ENCODE data around the gene TMEM219. TPM values are rescaled to one million over a fixed set of nuclear protein-coding genes. Genes with fewer than 3 reads are reported as not detected.

TMEM219 gene
- total and polyA plus RNA-seq, 2 of the 8 experiments (the other 6 are each of a cell fraction or from before 2014, with no cell fraction given), result 60.2 to 116 TPM

- H2BK20ac ChIP-seq (ENCODE audit: low read length), result no peak overlapping the region; the same call in 1 of the 2 replicates
- H3K18ac ChIP-seq (ENCODE audit: extremely low read depth, low read length), result no peak overlapping the region
- H3K9ac ChIP-seq (replicated peaks in 1 of 4; ENCODE audit: extremely low read depth in 1 of 4, low read depth in 3 of 4, low read length in 3 of 4), result no peak overlapping the region
- H4K5ac ChIP-seq (ENCODE audit: insufficient read length, low read depth, low read length), result no peak overlapping the region
- H3K4ac ChIP-seq (replicated peaks; ENCODE audit: insufficient read length, low read depth, low read length), result no peak overlapping the region
- no peak overlapping the region; the same call in 1 of the 2 replicates for H4K8ac ChIP-seq (ENCODE audit: extremely low read depth, insufficient read depth, low read length)
- H3K9me3 ChIP-seq (ENCODE audit: insufficient read depth in 2 of 2, low read depth in 1 of 2, low read length in 1 of 2), result no peaks in the 10 kb centered on the region
- no peak for FAIRE-seq
- DNase-seq (ENCODE audit: low read depth in 1 of 2, low spot score in 2 of 2), result no peak
- H2AFZ ChIP-seq (ENCODE audit: low read length), result no peak overlapping the region
- peaks cover 1 to 3% of the 10 kb centered on the region in 2 experiments for H4K20me1 ChIP-seq (replicated peaks in 1 of 2; ENCODE audit: control insufficient read depth in 1 of 2, insufficient read depth in 2 of 2, low read length in 2 of 2)
- no peaks in the 10 kb centered on the region for H3K79me2 ChIP-seq (ENCODE audit: control insufficient read depth in 1 of 2, insufficient read depth in 2 of 2, low read length in 2 of 2)
- no peaks in the 10 kb centered on the region for H3K79me1 ChIP-seq (ENCODE audit: low read depth, low read length)
- TF ChIP-seq JUN (IDR thresholded peaks at IDR 0.05; ENCODE audit: low read depth, low read length) (no peak), MAX (IDR thresholded peaks at IDR 0.05) (peak; percentile 6; the same call in 1 of the 2 replicates)
- ChIA-PET POLR2A (ENCODE audit: partially characterized antibody) (interaction anchor here (2.6 kb wide), 1 partner anchor 19 kb away, joined by 10 read pairs; the partner anchor contains the start of gene TLCD3B), CTCF (ENCODE audit: partially characterized antibody) (interaction anchor here (0.6 to 1.2 kb wide), 5 partner anchors 20 to 164 kb away, joined by 3 read pairs; no protein-coding TSS in a partner anchor)
- no peak overlapping the region for H3K27ac ChIP-seq (ENCODE audit: low read depth, low read length)
- H2BK12ac ChIP-seq (ENCODE audit: low read depth, low read length), result peak overlapping the region; percentile 68; the same call in 1 of the 2 replicates
- no peaks in the 10 kb centered on the region for H3K36me3 ChIP-seq (ENCODE audit: control insufficient read depth in 2 of 4, insufficient read depth in 4 of 4, low read length in 3 of 4)
- H3K4me3 ChIP-seq (ENCODE audit: extremely low read depth in 1 of 4, insufficient read depth in 2 of 4, low read depth in 3 of 4, low read length in 4 of 4), result peak overlapping the region; percentile 42 to 79 (median 46)
- peak overlapping the region; percentile 77 to 96 for H3K4me2 ChIP-seq (ENCODE audit: insufficient read depth in 1 of 2, low read depth in 2 of 2, low read length in 2 of 2)
- WGBS, 2 experiments (ENCODE audit: extremely low coverage in 1 of 2, insufficient coverage in 1 of 2, insufficient read length in 1 of 2, insufficient replicate concordance in 2 of 2, low coverage in 1 of 2, low lambda C conversion rate in 2 of 2, missing lambda C conversion rate in 1 of 2), result 14% methylated on average over 24 of the region's 31 CpGs; no CpG with 5 or more reads in 1 of the 2 experiments
- no peak overlapping the region for H3K56ac ChIP-seq (replicated peaks; ENCODE audit: insufficient read length, low read depth, low read length)
- H2BK5ac ChIP-seq (ENCODE audit: low read depth, low read length), result no peak overlapping the region; the same call in 1 of the 2 replicates
- H3K27me3 ChIP-seq (replicated peaks in 1 of 4; ENCODE audit: control insufficient read depth in 3 of 4, extremely low read depth in 1 of 4, insufficient read depth in 3 of 4, low read length in 3 of 4), result peaks cover 0 to 23% (median 13%) of the 10 kb centered on the region in 4 experiments; a peak in 5 of 7 replicates
- H3K14ac ChIP-seq (ENCODE audit: insufficient read length), result no peak overlapping the region
- peaks cover 16% of the 10 kb centered on the region for H3K23me2 ChIP-seq (ENCODE audit: low read depth, low read length)
- H2BK120ac ChIP-seq (replicated peaks; ENCODE audit: low read depth, low read length), result no peak overlapping the region
- peaks cover 0 to 19% (median 13%) of the 10 kb centered on the region in 4 experiments; a peak in 6 of 7 replicates for H3K4me1 ChIP-seq (replicated peaks in 1 of 4; ENCODE audit: control insufficient read depth in 3 of 4, insufficient read depth in 4 of 4, low read length in 3 of 4)
- H3K23ac ChIP-seq (ENCODE audit: insufficient read length), result no peak overlapping the region
- no peak overlapping the region for H2AK5ac ChIP-seq (ENCODE audit: low read depth, low read length)
- no peak overlapping the region for H4K91ac ChIP-seq (replicated peaks; ENCODE audit: insufficient read length, low read length)
- no peak overlapping the region for H2BK15ac ChIP-seq (ENCODE audit: low read length)
These were observed 50.0 kb downstream of the TMEM219 start for GRCh38 chr16:30011714-30012504.

Data from H1 (cell line).